HepG2 (cell line): ENCODE measurements around the gene CERS6. TPM values are rescaled to one million over a fixed set of nuclear protein-coding genes. Genes with fewer than 3 reads are reported as not detected.

Source experiments
- ATAC-seq: fragments of 200-7000 bp; cut with Tn5 transposase; 3 replicates; pipeline ENCODE4 v1.9.1; 2020; ENCODE audit warnings: mild to moderate bottlenecking, moderate library complexity
- BruUV-seq: library from RNA; stranded (reverse); fragments of 400-500 nt; replicated peaks from 2 replicates; lab custom pipeline; 2021; lab: Mats Ljungman, UMichigan
- CTCF ChIA-PET: fragments of 300-600 bp; formaldehyde crosslinking; extraction: SDS; loops from one replicate; lab custom pipeline; 2021; ENCODE audit warnings: low total read pairs, inconsistent platforms, low intra/inter-chr PET ratio; lab: Yijun Ruan, JAX
- POLR2A ChIA-PET: fragments of 350-600 bp; sonication (Branson Sonifier 250); formaldehyde crosslinking; loops from one replicate; lab custom pipeline; 2020; ENCODE audit warnings: antibody characterized with exemption, inconsistent platforms; lab: Yijun Ruan, JAX
- DNase-seq: peaks from one replicate; pipeline ENCODE4 v3.0.0-alpha.2; 2015; ENCODE audit warnings: low spot score
- FAIRE-seq: peaks from 3 replicates; lab custom pipeline; 2011; peaks lifted over from hg19 to GRCh38; lab: Jason Lieb, UNC
- H2AFZ ChIP-seq: one replicate; pipeline ENCODE4 v1.6.1; 2011; ENCODE audit warnings: low read length, inconsistent platforms
- H3K27ac ChIP-seq: fragments of 300-600 bp; 3 replicates; pipeline ENCODE4 v1.8.0; 2011; ENCODE audit warnings: mixed run types, mild to moderate bottlenecking, mixed read lengths, low read length, inconsistent platforms; ENCODE audit not compliant: insufficient read depth; ENCODE audit errors: extremely low read length
- H3K27me3 ChIP-seq, 2 experiments: fragments of 200-600 bp in 1 of 2; 2 replicates in 1 of 2; 3 replicates in 1 of 2; pipeline versions ENCODE4 v1.6.0 to v1.8.0; 2011; ENCODE audit warnings: low read length in 2 of 2, mild to moderate bottlenecking in 2 of 2, moderate library complexity in 2 of 2, inconsistent platforms in 1 of 2; ENCODE audit not compliant: insufficient read depth in 2 of 2, control insufficient read depth in 1 of 2
- H3K36me3 ChIP-seq, 2 experiments: fragments of 200-600 bp in 1 of 2; replicated peaks in 1 of 2; 2 replicates in 1 of 2; 3 replicates in 1 of 2; pipeline versions ENCODE4 v1.5.1 to v1.8.0; 2011; ENCODE audit warnings: low read length in 2 of 2, inconsistent platforms in 1 of 2; ENCODE audit not compliant: insufficient read depth in 2 of 2, control insufficient read depth in 1 of 2
- H3K4me1 ChIP-seq: 2 replicates; pipeline ENCODE4 v1.5.1; 2012; ENCODE audit warnings: low read length, inconsistent platforms; ENCODE audit not compliant: insufficient read depth
- H3K4me2 ChIP-seq: 2 replicates; pipeline ENCODE4 v1.6.0; 2011; ENCODE audit warnings: low read depth, low read length, inconsistent platforms
- H3K4me3 ChIP-seq, 3 experiments: fragments of 200-600 bp in 1 of 3; sonication (generic), shearing (Covaris generic) in 1 of 3; replicated peaks in 1 of 3; 2 replicates each; pipeline ENCODE4 v1.5.1; 2011 to 2016; ENCODE audit warnings: low read length in 3 of 3, inconsistent platforms in 2 of 3, low read depth in 2 of 3, mild to moderate bottlenecking in 2 of 3, control low read depth in 1 of 3, mixed read lengths in 1 of 3; ENCODE audit not compliant: insufficient read depth in 1 of 3
- H3K79me2 ChIP-seq: one replicate; pipeline ENCODE4 v1.6.1; 2011; ENCODE audit warnings: low read length, inconsistent platforms; ENCODE audit not compliant: insufficient read depth
- H3K9ac ChIP-seq: 2 replicates; pipeline ENCODE4 v1.6.0; 2011; ENCODE audit warnings: mild to moderate bottlenecking, low read depth, low read length, inconsistent platforms; ENCODE audit not compliant: insufficient read depth
- H3K9me3 ChIP-seq: 2 replicates; pipeline ENCODE4 v1.5.1; 2012; ENCODE audit warnings: mild to moderate bottlenecking, low read length
- H4K20me1 ChIP-seq: 2 replicates; pipeline ENCODE4 v1.6.0; 2011; ENCODE audit warnings: inconsistent platforms, mild to moderate bottlenecking, low read length, moderate library complexity; ENCODE audit not compliant: insufficient read depth
- CEBPG ChIP-seq: IDR thresholded peaks from 2 replicates; pipeline ENCODE4 v1.6.1; 2016
- NR3C1 ChIP-seq: sonication (generic); formaldehyde crosslinking; IDR thresholded peaks from 2 replicates; pipeline ENCODE4 v1.4.0; 2020; ENCODE audit warnings: missing genetic modification reagents
- POLR2AphosphoS5 ChIP-seq: IDR thresholded peaks from 2 replicates; pipeline ENCODE4 v1.6.1; 2012; ENCODE audit warnings: low read depth, low read length
- RBAK ChIP-seq: sonication (generic); formaldehyde crosslinking; IDR thresholded peaks from 2 replicates; pipeline ENCODE4 v1.5.1; 2020; ENCODE audit warnings: mild to moderate bottlenecking, missing genetic modification reagents
- ZFY ChIP-seq: sonication (generic); formaldehyde crosslinking; IDR thresholded peaks from 2 replicates; pipeline ENCODE4 v1.4.0; 2020; ENCODE audit warnings: missing genetic modification reagents
- ZKSCAN5 ChIP-seq: sonication (generic); formaldehyde crosslinking; IDR thresholded peaks from 2 replicates; pipeline ENCODE4 v1.5.1; 2020; ENCODE audit warnings: mild to moderate bottlenecking, missing genetic modification reagents
- WGBS: methylation state at CpG from one replicate; pipeline ENCODE4 v1.1.6; 2017; ENCODE audit warnings: low lambda C conversion rate; 5-methylcytosine and 5-hydroxymethylcytosine counted together
- in situ Hi-C: cut with HindIII; loops from 2 replicates; pipeline ENCODE4 v1.10.0; 2017; ENCODE audit warnings: low pct_unique_long_range_greater_than_20kb; ENCODE audit not compliant: extremely low pct_ligation_motif_present
- intact Hi-C: fragments of 100-400 bp; cut with micrococcal nuclease; formaldehyde crosslinking; loops from one replicate; pipeline ENCODE4 v1.10.0; 2022; ENCODE audit not compliant: unreplicated experiment
- polyA plus RNA-seq, 8 experiments: library from polyadenylated mRNA; depleted of rRNA in 3 of 8; stranded (reverse) in 7 of 8; unstranded in 1 of 8; fragments of >200 nt; fragmentation: Illumina TruSeq in 4 of 8; extraction: Trizol in 4 of 8; gene quantifications; 2 replicates each; pipeline versions ENCODE4 v1.2.1 to v1.2.3, GENCODE V29; 2011 to 2016; ENCODE audit warnings: low read depth in 4 of 8, missing spikeins in 1 of 8, mixed read lengths in 1 of 8; ENCODE audit not compliant: insufficient read depth in 1 of 8
- total RNA-seq, 5 experiments: library from RNA; depleted of rRNA; stranded (reverse); fragments of >200 nt; fragmentation: Illumina TruSeq; extraction: Trizol; gene quantifications; 2 replicates each; pipeline ENCODE4 v1.2.3, GENCODE V29; 2016; ENCODE audit warnings: low read depth in 1 of 5
- TF ChIP-seq, protein P1 (sequence below): IDR thresholded peaks from 2 replicates; pipeline ENCODE4 v1.6.1; 2016; ENCODE audit warnings: missing compliant biosample characterization, missing genetic modification reagents, borderline replicate concordance
- TF ChIP-seq, protein P2 (sequence below): fragments of 450-650 bp; IDR thresholded peaks from 2 replicates; pipeline ENCODE4 v1.6.1; 2017
- TF ChIP-seq, protein P3 (sequence below): sonication (generic); formaldehyde crosslinking; IDR thresholded peaks from 2 replicates; pipeline ENCODE4 v1.5.1; 2020; ENCODE audit warnings: mild to moderate bottlenecking, missing genetic modification reagents, borderline replicate concordance
- TF ChIP-seq, protein P4 (sequence below): sonication (generic); formaldehyde crosslinking; IDR thresholded peaks from 2 replicates; pipeline ENCODE4 v1.4.0; 2020; ENCODE audit warnings: missing genetic modification reagents

The CERS6 gene
- total and polyA plus RNA-seq, 2 of the 13 experiments (the other 11 are each of a cell fraction or from before 2014, with no cell fraction given) = 10.1 to 20.3 TPM

DNA sequence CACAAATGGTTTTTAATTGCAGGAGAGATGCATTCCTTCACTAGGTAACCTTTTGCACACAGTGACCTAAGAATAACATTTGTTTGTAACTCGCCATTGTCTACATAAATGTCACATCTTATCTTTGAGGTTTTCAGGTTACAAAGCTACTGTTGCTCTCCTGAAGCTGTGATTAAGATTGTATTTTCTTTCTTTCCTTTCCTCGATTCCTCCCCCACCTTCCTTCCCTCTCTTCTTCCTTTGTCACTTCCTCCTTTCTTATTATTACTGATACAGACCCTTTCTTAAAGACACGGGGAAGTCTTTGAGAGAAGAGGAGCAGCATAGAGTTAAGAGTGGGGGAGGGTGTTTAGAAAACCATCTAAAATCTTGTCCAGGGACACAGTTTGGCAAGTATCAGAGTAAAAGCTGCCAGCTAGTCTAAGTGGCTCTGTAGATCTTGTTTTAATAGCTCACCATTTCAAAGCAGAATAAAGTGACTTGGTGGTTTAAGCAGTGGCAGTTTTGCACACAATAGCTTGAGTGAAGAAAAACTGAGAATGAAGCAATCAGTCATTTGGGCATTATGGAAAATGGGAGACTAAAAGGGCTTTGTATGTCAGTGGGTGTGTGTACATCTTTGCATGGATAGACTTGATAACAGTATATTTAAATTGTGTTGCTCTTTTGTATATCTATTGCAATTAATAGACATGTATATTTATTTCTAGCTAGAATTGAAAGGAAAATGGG, 10.9 kb downstream of the CERS6 start (continued):
- TF ChIP-seq, protein P1, sequence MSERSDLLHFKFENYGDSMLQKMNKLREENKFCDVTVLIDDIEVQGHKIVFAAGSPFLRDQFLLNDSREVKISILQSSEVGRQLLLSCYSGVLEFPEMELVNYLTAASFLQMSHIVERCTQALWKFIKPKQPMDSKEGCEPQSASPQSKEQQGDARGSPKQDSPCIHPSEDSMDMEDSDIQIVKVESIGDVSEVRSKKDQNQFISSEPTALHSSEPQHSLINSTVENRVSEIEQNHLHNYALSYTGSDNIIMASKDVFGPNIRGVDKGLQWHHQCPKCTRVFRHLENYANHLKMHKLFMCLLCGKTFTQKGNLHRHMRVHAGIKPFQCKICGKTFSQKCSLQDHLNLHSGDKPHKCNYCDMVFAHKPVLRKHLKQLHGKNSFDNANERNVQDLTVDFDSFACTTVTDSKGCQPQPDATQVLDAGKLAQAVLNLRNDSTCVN (CRISPR knock-in tag) = no peak
- TF ChIP-seq, protein P2, sequence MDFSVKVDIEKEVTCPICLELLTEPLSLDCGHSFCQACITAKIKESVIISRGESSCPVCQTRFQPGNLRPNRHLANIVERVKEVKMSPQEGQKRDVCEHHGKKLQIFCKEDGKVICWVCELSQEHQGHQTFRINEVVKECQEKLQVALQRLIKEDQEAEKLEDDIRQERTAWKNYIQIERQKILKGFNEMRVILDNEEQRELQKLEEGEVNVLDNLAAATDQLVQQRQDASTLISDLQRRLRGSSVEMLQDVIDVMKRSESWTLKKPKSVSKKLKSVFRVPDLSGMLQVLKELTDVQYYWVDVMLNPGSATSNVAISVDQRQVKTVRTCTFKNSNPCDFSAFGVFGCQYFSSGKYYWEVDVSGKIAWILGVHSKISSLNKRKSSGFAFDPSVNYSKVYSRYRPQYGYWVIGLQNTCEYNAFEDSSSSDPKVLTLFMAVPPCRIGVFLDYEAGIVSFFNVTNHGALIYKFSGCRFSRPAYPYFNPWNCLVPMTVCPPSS = no peak
- no peak for TF ChIP-seq ZKSCAN5 (CRISPR knock-in tag)
- peak; percentile 52 for TF ChIP-seq CEBPG (CRISPR knock-in tag)

DNA sequence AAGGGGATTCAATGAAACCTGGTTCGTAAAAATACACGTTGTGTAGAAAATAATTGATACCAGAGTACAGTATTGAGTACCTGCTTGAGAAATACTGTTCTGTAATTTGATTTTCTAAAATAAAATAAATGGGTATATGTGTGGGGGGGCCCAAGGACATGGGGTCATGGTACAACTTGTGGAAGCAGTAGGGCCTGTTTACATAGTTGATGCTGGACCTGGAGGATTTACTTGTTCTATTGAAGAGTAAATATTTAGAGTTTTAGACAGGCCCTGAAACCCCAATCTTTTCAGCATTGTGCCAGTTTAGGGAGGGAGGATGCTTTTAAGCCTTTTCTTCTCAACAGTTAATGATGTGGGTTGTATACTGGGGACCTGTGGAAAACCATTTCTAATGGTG, 11.7 kb downstream of the CERS6 start:
- FAIRE-seq = no peak
- TF ChIP-seq, protein P3, sequence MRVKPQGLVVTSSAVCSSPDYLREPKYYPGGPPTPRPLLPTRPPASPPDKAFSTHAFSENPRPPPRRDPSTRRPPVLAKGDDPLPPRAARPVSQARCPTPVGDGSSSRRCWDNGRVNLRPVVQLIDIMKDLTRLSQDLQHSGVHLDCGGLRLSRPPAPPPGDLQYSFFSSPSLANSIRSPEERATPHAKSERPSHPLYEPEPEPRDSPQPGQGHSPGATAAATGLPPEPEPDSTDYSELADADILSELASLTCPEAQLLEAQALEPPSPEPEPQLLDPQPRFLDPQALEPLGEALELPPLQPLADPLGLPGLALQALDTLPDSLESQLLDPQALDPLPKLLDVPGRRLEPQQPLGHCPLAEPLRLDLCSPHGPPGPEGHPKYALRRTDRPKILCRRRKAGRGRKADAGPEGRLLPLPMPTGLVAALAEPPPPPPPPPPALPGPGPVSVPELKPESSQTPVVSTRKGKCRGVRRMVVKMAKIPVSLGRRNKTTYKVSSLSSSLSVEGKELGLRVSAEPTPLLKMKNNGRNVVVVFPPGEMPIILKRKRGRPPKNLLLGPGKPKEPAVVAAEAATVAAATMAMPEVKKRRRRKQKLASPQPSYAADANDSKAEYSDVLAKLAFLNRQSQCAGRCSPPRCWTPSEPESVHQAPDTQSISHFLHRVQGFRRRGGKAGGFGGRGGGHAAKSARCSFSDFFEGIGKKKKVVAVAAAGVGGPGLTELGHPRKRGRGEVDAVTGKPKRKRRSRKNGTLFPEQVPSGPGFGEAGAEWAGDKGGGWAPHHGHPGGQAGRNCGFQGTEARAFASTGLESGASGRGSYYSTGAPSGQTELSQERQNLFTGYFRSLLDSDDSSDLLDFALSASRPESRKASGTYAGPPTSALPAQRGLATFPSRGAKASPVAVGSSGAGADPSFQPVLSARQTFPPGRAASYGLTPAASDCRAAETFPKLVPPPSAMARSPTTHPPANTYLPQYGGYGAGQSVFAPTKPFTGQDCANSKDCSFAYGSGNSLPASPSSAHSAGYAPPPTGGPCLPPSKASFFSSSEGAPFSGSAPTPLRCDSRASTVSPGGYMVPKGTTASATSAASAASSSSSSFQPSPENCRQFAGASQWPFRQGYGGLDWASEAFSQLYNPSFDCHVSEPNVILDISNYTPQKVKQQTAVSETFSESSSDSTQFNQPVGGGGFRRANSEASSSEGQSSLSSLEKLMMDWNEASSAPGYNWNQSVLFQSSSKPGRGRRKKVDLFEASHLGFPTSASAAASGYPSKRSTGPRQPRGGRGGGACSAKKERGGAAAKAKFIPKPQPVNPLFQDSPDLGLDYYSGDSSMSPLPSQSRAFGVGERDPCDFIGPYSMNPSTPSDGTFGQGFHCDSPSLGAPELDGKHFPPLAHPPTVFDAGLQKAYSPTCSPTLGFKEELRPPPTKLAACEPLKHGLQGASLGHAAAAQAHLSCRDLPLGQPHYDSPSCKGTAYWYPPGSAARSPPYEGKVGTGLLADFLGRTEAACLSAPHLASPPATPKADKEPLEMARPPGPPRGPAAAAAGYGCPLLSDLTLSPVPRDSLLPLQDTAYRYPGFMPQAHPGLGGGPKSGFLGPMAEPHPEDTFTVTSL (CRISPR knock-in tag) = peak; percentile 80; the same call in 1 of the 2 replicates
- no peak for TF ChIP-seq NR3C1 (CRISPR knock-in tag)
- TF ChIP-seq, protein P4, sequence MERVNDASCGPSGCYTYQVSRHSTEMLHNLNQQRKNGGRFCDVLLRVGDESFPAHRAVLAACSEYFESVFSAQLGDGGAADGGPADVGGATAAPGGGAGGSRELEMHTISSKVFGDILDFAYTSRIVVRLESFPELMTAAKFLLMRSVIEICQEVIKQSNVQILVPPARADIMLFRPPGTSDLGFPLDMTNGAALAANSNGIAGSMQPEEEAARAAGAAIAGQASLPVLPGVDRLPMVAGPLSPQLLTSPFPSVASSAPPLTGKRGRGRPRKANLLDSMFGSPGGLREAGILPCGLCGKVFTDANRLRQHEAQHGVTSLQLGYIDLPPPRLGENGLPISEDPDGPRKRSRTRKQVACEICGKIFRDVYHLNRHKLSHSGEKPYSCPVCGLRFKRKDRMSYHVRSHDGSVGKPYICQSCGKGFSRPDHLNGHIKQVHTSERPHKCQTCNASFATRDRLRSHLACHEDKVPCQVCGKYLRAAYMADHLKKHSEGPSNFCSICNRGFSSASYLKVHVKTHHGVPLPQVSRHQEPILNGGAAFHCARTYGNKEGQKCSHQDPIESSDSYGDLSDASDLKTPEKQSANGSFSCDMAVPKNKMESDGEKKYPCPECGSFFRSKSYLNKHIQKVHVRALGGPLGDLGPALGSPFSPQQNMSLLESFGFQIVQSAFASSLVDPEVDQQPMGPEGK (CRISPR knock-in tag) = peak; percentile 69; the same call in 1 of the 2 replicates
- no peak for TF ChIP-seq RBAK
- no peak for TF ChIP-seq POLR2AphosphoS5
- TF ChIP-seq ZFY (CRISPR knock-in tag) = 0 out of 2 replicates have a peak, but pooled peaks have one; percentile 19

More for the DNA sequence above, 11.7 kb downstream of the CERS6 start:
- H3K36me3 ChIP-seq = no peaks in the 10 kb centered on the region
- no peak overlapping the region for H3K9ac ChIP-seq
- no peaks in the 10 kb centered on the region for H3K9me3 ChIP-seq
- DNase-seq = peak; percentile 45
- no peaks in the 10 kb centered on the region for H3K27me3 ChIP-seq
- WGBS = 51% methylated on average over 2 of the region's 2 CpGs
- H3K79me2 ChIP-seq = peaks cover 73% of the 10 kb centered on the region
- H3K4me3 ChIP-seq = no peak overlapping the region
- H3K4me2 ChIP-seq = peak overlapping the region; percentile 40
- ATAC-seq = peak; percentile 79
- peaks cover 65% of the 10 kb centered on the region for H3K4me1 ChIP-seq
- intact Hi-C loops = no loop called here
- BruUV-seq = no TSS peak
- H3K27ac ChIP-seq = no peak overlapping the region
- ChIA-PET CTCF (no interaction called here), POLR2A (interaction anchor here (1.1 to 2.5 kb wide), 2 partner anchors 22 to 26 kb away, joined by 5 to 8 read pairs; no protein-coding TSS in a partner anchor)
- H2AFZ ChIP-seq = no peak overlapping the region
- in situ Hi-C loops = no loop called here
- H4K20me1 ChIP-seq = peaks cover 13% of the 10 kb centered on the region
